GM23248 (cell line): ENCODE results near the gene PRIM1.

ENCODE experiments used
- EZH2 ChIP-seq: fragments of 200-600 bp; sonication (generic); IDR thresholded peaks from 2 replicates; pipeline ENCODE4 v1.6.1; 2018; ENCODE audit warnings: antibody characterized with exemption, mild to moderate bottlenecking; ENCODE audit not compliant: insufficient read depth, poor library complexity, severe bottlenecking
- EZH2phosphoT487 ChIP-seq: fragments of 200-600 bp; sonication (generic); IDR thresholded peaks from 2 replicates; pipeline ENCODE4 v1.6.1; 2018; ENCODE audit warnings: antibody characterized with exemption, moderate library complexity, mild to moderate bottlenecking, low read depth; ENCODE audit not compliant: insufficient read depth

DNA sequence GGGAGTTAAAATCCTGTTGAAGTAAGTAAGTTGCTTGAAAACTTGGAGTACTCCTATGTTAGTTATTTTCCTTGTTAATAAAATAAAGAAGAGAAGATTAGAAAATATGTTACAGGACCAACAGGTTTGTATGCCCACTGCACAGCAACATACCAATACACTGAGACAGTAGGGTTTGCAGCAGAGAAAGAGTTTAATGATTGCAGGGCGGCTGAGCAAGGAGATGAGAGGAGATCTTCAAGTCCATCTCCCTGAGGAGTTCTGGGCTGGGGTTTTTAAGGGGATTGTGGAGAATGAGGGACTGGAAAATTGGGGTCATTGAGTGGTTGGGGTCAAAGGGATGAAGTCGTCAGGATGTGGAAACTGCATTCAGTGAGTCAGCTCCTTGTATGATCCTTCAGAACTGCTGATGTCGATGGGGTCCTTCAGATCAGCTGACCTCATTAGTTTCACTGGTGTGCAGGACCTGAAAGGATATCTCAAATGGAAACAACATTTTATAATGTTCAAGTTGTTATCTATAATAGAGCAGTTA, 6.7 kb upstream of the PRIM1 start:
- TF ChIP-seq EZH2 = no peak
- no peak for TF ChIP-seq EZH2phosphoT487
